C4-2B (cell line): ENCODE measurements around the gene KRT7.

ENCODE experiments used
- ZFX ChIP-seq: fragments of 450-650 bp; IDR thresholded peaks from 2 replicates; pipeline ENCODE4 v1.6.1; 2017
- TF ChIP-seq, protein P1 (sequence below): fragments of 450-650 bp; conservative IDR thresholded peaks from 2 replicates; pipeline ENCODE4 v1.5.1; 2017; ENCODE audit warnings: mild to moderate bottlenecking

DNA sequence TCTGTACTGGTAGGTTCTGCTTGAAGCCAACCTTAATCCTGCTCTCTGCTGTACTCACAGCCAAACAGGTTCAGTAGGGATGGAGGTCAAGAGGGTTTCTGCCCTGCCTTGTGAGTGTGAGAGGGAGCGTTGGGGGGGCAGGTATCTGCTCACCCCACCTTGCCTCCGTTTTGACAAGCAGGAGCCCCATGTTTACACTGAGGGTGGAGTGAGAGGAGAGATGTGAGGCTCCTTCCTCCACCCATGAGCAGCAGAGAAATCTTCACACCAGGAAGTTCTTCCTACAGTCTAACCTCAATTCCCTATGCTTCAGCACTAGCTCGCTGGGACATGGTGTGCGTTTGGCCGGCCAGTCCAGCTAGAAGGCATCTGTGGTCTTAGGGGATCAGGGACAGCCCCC is 45.4 kb upstream of the KRT7 start:
- TF ChIP-seq, protein P1, sequence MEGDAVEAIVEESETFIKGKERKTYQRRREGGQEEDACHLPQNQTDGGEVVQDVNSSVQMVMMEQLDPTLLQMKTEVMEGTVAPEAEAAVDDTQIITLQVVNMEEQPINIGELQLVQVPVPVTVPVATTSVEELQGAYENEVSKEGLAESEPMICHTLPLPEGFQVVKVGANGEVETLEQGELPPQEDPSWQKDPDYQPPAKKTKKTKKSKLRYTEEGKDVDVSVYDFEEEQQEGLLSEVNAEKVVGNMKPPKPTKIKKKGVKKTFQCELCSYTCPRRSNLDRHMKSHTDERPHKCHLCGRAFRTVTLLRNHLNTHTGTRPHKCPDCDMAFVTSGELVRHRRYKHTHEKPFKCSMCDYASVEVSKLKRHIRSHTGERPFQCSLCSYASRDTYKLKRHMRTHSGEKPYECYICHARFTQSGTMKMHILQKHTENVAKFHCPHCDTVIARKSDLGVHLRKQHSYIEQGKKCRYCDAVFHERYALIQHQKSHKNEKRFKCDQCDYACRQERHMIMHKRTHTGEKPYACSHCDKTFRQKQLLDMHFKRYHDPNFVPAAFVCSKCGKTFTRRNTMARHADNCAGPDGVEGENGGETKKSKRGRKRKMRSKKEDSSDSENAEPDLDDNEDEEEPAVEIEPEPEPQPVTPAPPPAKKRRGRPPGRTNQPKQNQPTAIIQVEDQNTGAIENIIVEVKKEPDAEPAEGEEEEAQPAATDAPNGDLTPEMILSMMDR, result no peak
- TF ChIP-seq ZFX, result no peak
